ENCODE data around the gene HSDL2. TPM values are rescaled to one million over a fixed set of nuclear protein-coding genes. Genes with fewer than 3 reads are reported as not detected.
A peak's percentile ranks its signal among the peaks of the same experiment; 100 is the strongest.

The HSDL2 gene
- total RNA-seq, 2 donors from 2014 or later, result 31.7 to 36.3 TPM

DNA sequence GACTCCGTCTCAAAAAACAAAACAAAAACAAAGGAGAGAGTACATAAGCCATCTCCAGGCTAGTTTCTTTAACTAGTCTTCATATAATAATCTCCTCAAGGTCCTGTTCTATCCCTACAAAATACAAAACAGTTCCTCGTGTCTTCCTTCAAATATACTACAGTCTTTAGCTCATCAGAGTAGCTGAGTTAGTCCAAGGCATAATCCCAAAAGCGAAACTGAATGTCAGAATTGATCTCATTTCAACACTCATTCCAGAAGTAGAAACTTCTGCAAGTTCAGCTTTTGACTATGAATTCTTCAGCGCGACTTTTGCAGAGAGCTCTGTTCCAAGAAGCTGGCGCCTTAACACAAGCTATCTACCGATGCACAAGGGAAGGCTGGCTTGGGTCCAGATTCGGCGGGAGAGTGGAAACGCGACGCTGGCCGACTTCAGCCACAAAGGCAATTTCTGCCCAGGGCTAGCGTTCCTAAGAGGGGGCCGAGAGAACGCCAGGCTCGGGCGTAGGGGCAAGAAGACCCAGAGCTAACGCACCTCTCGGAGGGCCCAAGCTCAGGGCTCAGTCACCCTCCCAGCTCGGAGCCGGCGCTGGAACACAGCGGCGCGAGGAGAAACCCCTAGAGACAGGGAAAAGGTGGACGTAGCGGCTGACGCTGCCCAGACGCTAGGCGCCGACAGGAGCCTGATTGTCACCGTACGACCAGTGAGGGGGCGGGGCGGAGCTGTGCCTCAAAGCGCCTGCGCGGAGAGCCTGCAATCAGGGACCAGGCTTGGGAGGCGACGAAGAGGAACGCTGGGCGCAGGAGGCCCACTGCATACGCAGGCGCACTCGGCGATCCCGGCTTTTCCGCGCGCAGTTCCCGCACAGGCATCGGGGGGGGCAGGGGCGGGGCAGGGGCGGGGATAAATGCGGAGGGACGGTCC lies 469 bp upstream of the HSDL2 start:
- no peaks in the 10 kb centered on the region for H3K9me3 ChIP-seq

DNA sequence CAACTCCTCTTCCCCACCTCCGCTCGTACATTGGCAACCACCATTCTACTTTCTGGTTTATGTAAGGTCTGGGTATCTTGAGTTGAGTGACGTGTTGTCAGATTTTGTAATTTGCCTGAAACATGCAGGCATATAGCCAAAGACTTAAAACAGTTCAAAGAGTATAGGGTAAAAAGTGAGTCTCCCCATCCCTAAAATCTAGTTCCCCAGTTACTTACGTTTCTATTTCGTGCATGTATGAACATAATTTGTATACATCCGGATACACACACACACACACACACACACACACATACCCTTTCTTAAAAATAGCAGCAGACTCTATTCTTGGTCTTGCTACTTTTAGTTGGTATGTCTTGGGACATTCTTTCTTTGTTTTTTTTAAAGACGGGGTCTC lies 915 bp downstream of the HSDL2 start:
- Histone ChIP-seq H3K9me3 (no peaks in the 10 kb centered on the region), H3K4me1 (ENCODE audit: control insufficient read depth in 1 of 2, low read depth in 2 of 2) (peaks cover 43 to 56% of the 10 kb centered on the region in 2 donors), H3K36me3 (no peaks in the 10 kb centered on the region), H3K27me3 (replicated peaks; ENCODE audit: insufficient read depth) (no peaks in the 10 kb centered on the region), H3K27ac (peak overlapping the region; percentile 96), H3K4me3 (peak overlapping the region; percentile 93)
- no peak for DNase-seq (ENCODE audit: low spot score)
- TF ChIP-seq, protein P1, sequence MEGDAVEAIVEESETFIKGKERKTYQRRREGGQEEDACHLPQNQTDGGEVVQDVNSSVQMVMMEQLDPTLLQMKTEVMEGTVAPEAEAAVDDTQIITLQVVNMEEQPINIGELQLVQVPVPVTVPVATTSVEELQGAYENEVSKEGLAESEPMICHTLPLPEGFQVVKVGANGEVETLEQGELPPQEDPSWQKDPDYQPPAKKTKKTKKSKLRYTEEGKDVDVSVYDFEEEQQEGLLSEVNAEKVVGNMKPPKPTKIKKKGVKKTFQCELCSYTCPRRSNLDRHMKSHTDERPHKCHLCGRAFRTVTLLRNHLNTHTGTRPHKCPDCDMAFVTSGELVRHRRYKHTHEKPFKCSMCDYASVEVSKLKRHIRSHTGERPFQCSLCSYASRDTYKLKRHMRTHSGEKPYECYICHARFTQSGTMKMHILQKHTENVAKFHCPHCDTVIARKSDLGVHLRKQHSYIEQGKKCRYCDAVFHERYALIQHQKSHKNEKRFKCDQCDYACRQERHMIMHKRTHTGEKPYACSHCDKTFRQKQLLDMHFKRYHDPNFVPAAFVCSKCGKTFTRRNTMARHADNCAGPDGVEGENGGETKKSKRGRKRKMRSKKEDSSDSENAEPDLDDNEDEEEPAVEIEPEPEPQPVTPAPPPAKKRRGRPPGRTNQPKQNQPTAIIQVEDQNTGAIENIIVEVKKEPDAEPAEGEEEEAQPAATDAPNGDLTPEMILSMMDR (IDR thresholded peaks at IDR 0.05), result no peak
- no peak for ATAC-seq (ENCODE audit: insufficient number of reproducible peaks, low FRiP score, low read depth)

More for the DNA sequence above, 469 bp upstream of the HSDL2 start:
- no peaks in the 10 kb centered on the region for H3K27me3 ChIP-seq (replicated peaks; ENCODE audit: insufficient read depth)
- H3K4me3 ChIP-seq, result peak overlapping the region; percentile 93
- ATAC-seq (ENCODE audit: insufficient number of reproducible peaks, low FRiP score, low read depth) (peak; percentile 93), DNase-seq (ENCODE audit: low spot score) (peak; percentile 98)
- H3K27ac ChIP-seq, result peak overlapping the region; percentile 96
- TF ChIP-seq, protein P1 (IDR thresholded peaks at IDR 0.05), result no peak
- peaks cover 41 to 53% of the 10 kb centered on the region in 2 donors for H3K4me1 ChIP-seq (ENCODE audit: control insufficient read depth in 1 of 2, low read depth in 2 of 2)
- no peaks in the 10 kb centered on the region for H3K36me3 ChIP-seq

DNA sequence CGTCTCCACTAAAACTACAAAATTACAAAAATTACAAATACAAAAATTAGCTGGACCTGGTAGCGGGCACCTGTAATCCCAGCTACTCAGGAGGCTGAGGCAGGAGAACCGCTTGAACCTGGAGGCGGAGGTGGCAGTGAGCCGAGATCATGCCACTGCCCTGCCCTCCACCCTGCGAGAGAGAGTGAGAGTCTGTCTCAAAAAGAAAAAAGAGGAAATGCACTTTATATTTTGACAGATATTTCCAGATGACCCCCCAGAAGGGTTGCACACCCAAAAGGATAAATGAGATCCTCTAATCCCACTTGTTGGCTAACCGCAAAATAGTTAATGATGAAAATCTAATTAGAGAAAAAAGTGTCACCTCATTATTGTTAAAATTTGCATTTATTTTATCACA lies 2.2 kb downstream of the HSDL2 start:
- Histone ChIP-seq H3K36me3 (no peaks in the 10 kb centered on the region), H3K9me3 (no peaks in the 10 kb centered on the region), H3K27me3 (replicated peaks; ENCODE audit: insufficient read depth) (no peaks in the 10 kb centered on the region), H3K4me3 (peak overlapping the region; percentile 2), H3K4me1 (ENCODE audit: control insufficient read depth in 1 of 2, low read depth in 2 of 2) (peaks cover 41 to 54% of the 10 kb centered on the region in 2 donors), H3K27ac (no peak overlapping the region)
- TF ChIP-seq, protein P1 (IDR thresholded peaks at IDR 0.05), result no peak
- no peak for ATAC-seq (ENCODE audit: insufficient number of reproducible peaks, low FRiP score, low read depth)
- no peak for DNase-seq (ENCODE audit: low spot score)

DNA sequence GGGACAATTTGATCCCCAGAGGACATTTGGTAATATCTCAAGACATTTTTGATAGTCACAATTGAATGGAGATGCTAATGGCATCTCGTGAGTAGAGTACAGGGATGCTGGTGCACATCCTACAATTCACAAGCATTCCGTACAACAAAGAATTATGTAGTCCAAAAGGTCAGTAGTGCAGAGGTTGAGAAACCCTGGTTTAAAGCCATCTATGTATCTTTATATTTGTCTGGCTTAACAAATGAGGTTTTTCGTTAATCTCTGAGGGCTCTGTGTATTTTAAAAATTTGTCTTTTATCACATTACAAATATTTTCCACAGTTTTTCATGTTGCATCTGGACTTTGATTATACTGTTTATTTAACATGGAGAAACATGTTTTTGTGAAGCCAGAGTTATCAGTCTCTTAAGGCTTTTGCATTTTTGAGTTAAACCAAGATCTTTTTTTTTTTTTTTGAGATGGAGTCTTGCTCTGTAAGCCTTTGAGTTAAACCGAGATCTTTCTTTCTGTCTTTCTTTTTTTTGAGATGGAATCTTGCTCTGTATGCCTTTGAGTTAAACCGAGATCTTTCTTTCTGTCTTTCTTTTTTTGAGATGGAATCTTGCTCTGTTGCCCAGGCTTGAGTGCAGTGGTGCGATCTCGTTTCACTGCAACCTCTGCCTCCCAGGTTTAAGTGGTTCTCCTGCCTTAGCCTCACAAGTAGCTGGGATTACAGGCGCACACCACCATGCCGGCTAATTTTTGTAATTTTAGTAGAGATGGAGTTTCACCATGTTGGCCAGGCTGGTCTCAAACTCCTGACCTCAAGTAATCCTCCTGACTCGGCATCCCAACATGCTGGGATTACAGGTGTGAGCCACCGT lies 2.8 kb downstream of the HSDL2 start:
- H3K9me3 ChIP-seq, result no peaks in the 10 kb centered on the region
- H3K36me3 ChIP-seq, result no peaks in the 10 kb centered on the region
- DNase-seq (ENCODE audit: low spot score) (no peak), ATAC-seq (ENCODE audit: insufficient number of reproducible peaks, low FRiP score, low read depth) (no peak)
- TF ChIP-seq, protein P1 (IDR thresholded peaks at IDR 0.05), result no peak
- no peak overlapping the region for H3K27ac ChIP-seq
- peak overlapping the region; percentile 2 for H3K4me3 ChIP-seq
- no peaks in the 10 kb centered on the region for H3K27me3 ChIP-seq (replicated peaks; ENCODE audit: insufficient read depth)
- H3K4me1 ChIP-seq (ENCODE audit: control insufficient read depth in 1 of 2, low read depth in 2 of 2), result peaks cover 38 to 47% of the 10 kb centered on the region in 2 donors

DNA sequence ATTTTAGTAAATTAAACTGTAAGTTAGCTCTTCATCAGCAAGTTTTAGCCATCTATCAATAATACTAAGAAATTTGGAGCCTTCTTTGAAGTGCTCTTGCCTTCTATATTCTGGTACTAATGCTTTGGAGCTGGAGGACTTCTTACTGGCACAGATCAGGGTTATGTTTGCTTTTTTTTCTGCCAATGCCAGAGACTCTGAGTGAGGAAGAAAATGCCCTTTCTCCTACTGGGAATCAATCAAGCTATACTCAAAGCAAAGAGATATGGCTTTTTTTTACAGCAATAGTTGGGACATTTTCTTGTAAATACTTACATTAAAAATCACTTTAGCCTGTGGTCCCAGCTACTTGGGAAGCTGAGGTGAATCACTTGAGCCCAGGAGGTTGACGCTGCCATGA lies 4.3 kb downstream of the HSDL2 start:
- no peak for ATAC-seq (ENCODE audit: insufficient number of reproducible peaks, low FRiP score, low read depth)
- Histone ChIP-seq H3K27ac (no peak overlapping the region), H3K27me3 (replicated peaks; ENCODE audit: insufficient read depth) (no peaks in the 10 kb centered on the region), H3K9me3 (no peaks in the 10 kb centered on the region), H3K36me3 (no peaks in the 10 kb centered on the region), H3K4me1 (ENCODE audit: control insufficient read depth in 1 of 2, low read depth in 2 of 2) (peaks cover 31 to 36% of the 10 kb centered on the region in 2 donors), H3K4me3 (no peak overlapping the region)
- TF ChIP-seq, protein P1 (IDR thresholded peaks at IDR 0.05), result no peak
- DNase-seq (ENCODE audit: low spot score), result no peak
